Smooth muscle cell of the pulmonary artery (primary cell): Measurements from ENCODE around the gene MTX1. TPM values are rescaled to one million over a fixed set of nuclear protein-coding genes. Genes with fewer than 3 reads are reported as not detected.

Source experiments
- total RNA-seq: library from RNA; depleted of rRNA; stranded (reverse); fragments of >200 nt; gene quantifications from 2 replicates; pipeline ENCODE4 v1.2.3, GENCODE V29; 2014

Gene MTX1
- 29.9 and 34.6 TPM in 2 replicates for total RNA-seq

GRCh38 chr1:155208541-155209311, at the start of gene MTX1:
TSS of gene MTX1 (plus strand) at chr1:155208695. CDS start at chr1:155208805, 110 bp downstream.

GRCh38 chr1:155172732-155173477, 35.6 kb upstream of the MTX1 start, which contains the start of gene KRTCAP2:
TSS of gene KRTCAP2 (minus strand) at chr1:155173304. CDS start at chr1:155173224, 80 bp downstream.

DNA sequence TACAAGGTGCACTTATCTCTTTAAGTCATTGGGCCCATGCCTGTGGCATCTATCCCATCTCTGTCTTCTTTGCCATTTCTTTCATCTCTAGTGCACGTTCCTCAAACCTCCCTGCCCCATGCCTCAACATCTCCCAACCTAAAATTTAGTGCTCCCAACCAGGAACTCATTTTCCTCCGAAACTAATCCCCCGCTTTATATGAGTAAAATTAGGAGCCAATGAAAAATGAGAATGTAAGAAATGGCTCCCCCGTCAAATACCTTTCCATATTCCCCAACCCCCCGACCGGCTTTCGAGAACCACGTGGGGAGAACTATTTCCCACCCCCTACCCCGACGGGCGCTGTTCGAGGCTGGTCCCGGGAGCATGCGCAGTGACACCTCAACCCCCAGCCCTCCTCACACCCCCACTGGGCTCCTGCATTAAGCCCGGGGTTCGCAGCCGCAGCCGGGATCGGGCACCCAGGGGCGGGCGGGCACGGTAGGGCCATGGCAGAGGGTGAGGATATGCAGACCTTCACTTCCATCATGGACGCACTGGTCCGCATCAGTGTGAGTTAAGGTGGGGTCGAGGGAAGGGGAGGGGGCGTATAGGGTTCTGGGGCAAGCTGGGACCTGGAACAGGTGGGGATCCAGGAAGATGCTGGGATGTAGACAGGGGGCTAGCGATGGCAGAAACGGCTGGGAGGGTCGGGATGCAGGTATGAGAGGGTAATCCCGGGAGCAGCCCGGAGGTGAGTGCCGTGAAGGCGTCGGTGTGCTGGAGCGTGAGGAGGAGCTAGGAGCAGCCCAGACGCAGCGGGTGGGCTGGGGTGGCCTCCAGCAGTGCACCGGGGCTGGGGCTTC, 34.8 kb upstream of the MTX1 start, which contains the start of gene TRIM46:
Gene TRIM46 (plus strand): TSS at position 372 of the 846 bp plus-strand sequence. CDS start 118 bp downstream, at position 490.

GRCh38 chr1:155207806-155208540, 522 bp upstream of the MTX1 start, which contains the start of gene THBS3:
TSS of gene THBS3 (minus strand) at chr1:155207897. CDS start at chr1:155207876, 21 bp downstream.

DNA sequence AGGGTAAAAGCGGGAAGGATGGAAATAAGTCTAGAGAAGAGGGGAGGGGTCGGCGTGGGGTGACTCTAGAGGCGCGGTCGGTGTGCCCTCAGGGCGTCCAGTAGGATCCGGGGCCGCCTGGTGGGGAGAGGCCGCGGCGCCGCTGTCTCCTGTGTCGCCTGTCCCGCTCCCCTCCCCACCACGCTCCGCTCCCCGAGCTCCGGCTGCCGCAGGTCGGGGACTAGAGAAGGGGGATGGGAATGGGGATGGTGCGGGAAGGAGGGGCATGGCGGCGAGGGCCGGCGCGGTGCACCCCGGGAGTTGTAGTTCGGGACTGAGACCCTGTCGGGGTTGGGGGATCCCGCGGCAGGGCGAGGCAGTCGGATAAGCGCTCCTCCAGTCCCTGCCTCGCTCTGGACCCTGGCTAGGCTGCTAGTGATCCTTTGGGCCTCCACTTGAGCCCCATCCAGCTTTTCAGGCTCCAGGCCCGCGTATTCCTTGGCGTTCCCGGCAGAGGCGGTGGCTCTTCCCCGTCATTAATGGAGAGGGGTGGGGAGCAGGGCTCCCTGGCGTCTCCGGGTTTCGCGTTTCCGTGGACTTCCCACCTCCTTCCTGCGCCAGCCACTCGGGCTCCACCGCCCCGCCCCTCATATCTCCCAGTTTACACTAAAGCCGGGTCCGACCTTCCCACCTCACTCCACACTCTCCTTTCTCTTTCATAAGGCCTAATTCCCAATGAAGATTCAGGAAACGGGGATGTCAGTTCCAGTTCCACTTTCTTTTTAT, 46.9 kb downstream of the MTX1 start, which contains the start of gene ENTREP3:
Gene ENTREP3 (minus strand): TSS at position 241 of the 765 bp plus-strand sequence. CDS start 606 bp downstream, outside the sequence.

GRCh38 chr1:155261852-155262673, 53.6 kb downstream of the MTX1 start, which contains the start of gene SCAMP3:
TSS of gene SCAMP3 (minus strand) at chr1:155262360. CDS start at chr1:155262151, 209 bp downstream.

Other genes starting within 250 kb of the MTX1 start
- 11.1 and 11.7 TPM in 2 replicates for gene PYGO2, start 246.9 kb upstream of the MTX1 start, total RNA-seq
- 432 and 457 TPM in 2 replicates for gene SHC1, start 237.9 kb upstream of the MTX1 start, total RNA-seq
- 26.8 and 39.6 TPM in 2 replicates for gene CKS1B, start 234.0 kb upstream of the MTX1 start, total RNA-seq
- 13.0 and 21.8 TPM in 2 replicates for gene FLAD1, start 225.4 kb upstream of the MTX1 start, total RNA-seq
- gene LENEP, start 215.1 kb upstream of the MTX1 start, total RNA-seq: 0.33 TPM in 1 of 2 replicates, not detected in the other
- gene ZBTB7B, start 205.9 kb upstream of the MTX1 start, total RNA-seq: 27.9 and 31.9 TPM in 2 replicates
- gene DCST2, start 174.9 kb upstream of the MTX1 start, total RNA-seq: 0.07 TPM in 1 of 2 replicates, not detected in the other
- not detected in 2 replicates for gene DCST1, start 174.9 kb upstream of the MTX1 start, total RNA-seq
- gene ADAM15, start 157.4 kb upstream of the MTX1 start, total RNA-seq: 113 and 152 TPM in 2 replicates
- 4.6 and 6.5 TPM in 2 replicates for gene EFNA4, start 145.0 kb upstream of the MTX1 start, total RNA-seq
- 3.1 and 4.2 TPM in 2 replicates for gene EFNA3, start 129.9 kb upstream of the MTX1 start, total RNA-seq
- 1.0 and 3.7 TPM in 2 replicates for gene EFNA1, start 80.8 kb upstream of the MTX1 start, total RNA-seq
- 18.8 and 22.9 TPM in 2 replicates for gene SLC50A1, start 72.8 kb upstream of the MTX1 start, total RNA-seq
- 18.4 and 18.5 TPM in 2 replicates for gene DPM3, start 68.2 kb upstream of the MTX1 start, total RNA-seq
- gene KRTCAP2, start 35.4 kb upstream of the MTX1 start, total RNA-seq: 137 and 153 TPM in 2 replicates
- 5.2 and 12.0 TPM in 2 replicates for gene TRIM46, start 34.8 kb upstream of the MTX1 start, total RNA-seq
- 32.0 and 94.1 TPM in 2 replicates for gene THBS3, start 798 bp upstream of the MTX1 start, total RNA-seq
- 11.1 and 20.4 TPM in 2 replicates for gene ENTREP3, start 46.8 kb downstream of the MTX1 start, total RNA-seq
- 51.1 and 69.8 TPM in 2 replicates for gene SCAMP3, start 53.7 kb downstream of the MTX1 start, total RNA-seq
- 33.0 and 36.0 TPM in 2 replicates for gene CLK2, start 64.8 kb downstream of the MTX1 start, total RNA-seq
- 0.91 and 1.4 TPM in 2 replicates for gene HCN3, start 68.8 kb downstream of the MTX1 start, total RNA-seq
- under 0.01 TPM in 1 of 2 replicates, not detected in the other for gene PKLR, start 92.7 kb downstream of the MTX1 start, total RNA-seq
- gene FDPS, start 100.2 kb downstream of the MTX1 start, total RNA-seq: 106 and 139 TPM in 2 replicates
- gene RUSC1, start 112.2 kb downstream of the MTX1 start, total RNA-seq: 16.7 and 19.0 TPM in 2 replicates